T-helper 17 cell (primary cell): ENCODE results near the gene ETV1. TPM values are rescaled to one million over a fixed set of nuclear protein-coding genes. Genes with fewer than 3 reads are reported as not detected.

Experiments
- ATAC-seq: fragments of 150-1000 bp; cut with Tn5 transposase; 2 replicates; pipeline ENCODE4 v1.10.0; 2021; ENCODE audit warnings: mild to moderate bottlenecking, moderate library complexity
- DNase-seq, 3 donors: peaks; one replicate each; pipeline versions ENCODE4 v3.0.0 to v3.0.0-alpha.2; 2020 to 2021
- H3K9me3 ChIP-seq: one replicate; pipeline ENCODE4 v1.7.0; 2013; ENCODE audit warnings: low read length, mild to moderate bottlenecking; ENCODE audit not compliant: control insufficient read depth, poor library complexity, severe bottlenecking
- H3K27ac Mint-ChIP-seq: one replicate; pipeline ENCODE4 v1.8.0; 2022; ENCODE audit warnings: mild to moderate bottlenecking, moderate library complexity, mixed read lengths
- H3K27me3 Mint-ChIP-seq: one replicate; pipeline ENCODE4 v1.8.0; 2022; ENCODE audit warnings: mixed read lengths
- H3K36me3 Mint-ChIP-seq: one replicate; pipeline ENCODE4 v1.8.0; 2022; ENCODE audit warnings: low read depth, mixed read lengths
- H3K4me1 Mint-ChIP-seq: one replicate; pipeline ENCODE4 v1.8.0; 2022; ENCODE audit warnings: mild to moderate bottlenecking, mixed read lengths
- H3K4me3 Mint-ChIP-seq: one replicate; pipeline ENCODE4 v1.8.0; 2022; ENCODE audit warnings: mild to moderate bottlenecking, moderate library complexity, mixed read lengths
- total RNA-seq, 4 donors: library from RNA in 2 of 4; stranded (reverse) in 2 of 4; gene quantifications; one replicate each; pipeline ENCODE4 v1.2.3 and lab custom pipeline; 2022 to 2026

ETV1 gene
- total RNA-seq, 2 donors from 2014 or later: 0.55 TPM; not detected in 1

DNA sequence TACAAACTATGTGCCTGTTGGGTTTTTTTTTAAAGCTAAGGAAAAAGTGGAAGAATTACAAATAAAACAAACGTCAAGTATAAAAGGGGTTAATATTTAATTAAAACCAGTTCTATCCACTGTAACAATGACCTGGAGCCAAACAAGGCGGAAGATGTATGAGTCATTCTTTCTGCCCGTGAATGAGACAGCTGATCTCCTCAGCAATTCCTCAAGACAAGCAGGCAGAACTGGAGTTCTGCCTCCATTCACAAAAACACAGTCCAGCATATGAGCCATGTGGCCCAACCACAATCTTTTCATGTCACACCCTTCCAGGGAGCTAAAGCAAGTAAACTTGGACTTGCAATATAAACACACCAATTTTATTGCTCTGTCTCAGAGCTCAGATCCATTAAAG, 8.4 kb downstream of the ETV1 start:
- H3K27ac Mint-ChIP-seq: no peak overlapping the region
- peaks cover 2% of the 10 kb centered on the region for H3K36me3 Mint-ChIP-seq
- no peak for DNase-seq
- no peak for ATAC-seq
- peaks cover 2% of the 10 kb centered on the region for H3K4me1 Mint-ChIP-seq
- H3K27me3 Mint-ChIP-seq: peaks cover 33% of the 10 kb centered on the region
- H3K4me3 Mint-ChIP-seq: no peak overlapping the region
- no peaks in the 10 kb centered on the region for H3K9me3 ChIP-seq

DNA sequence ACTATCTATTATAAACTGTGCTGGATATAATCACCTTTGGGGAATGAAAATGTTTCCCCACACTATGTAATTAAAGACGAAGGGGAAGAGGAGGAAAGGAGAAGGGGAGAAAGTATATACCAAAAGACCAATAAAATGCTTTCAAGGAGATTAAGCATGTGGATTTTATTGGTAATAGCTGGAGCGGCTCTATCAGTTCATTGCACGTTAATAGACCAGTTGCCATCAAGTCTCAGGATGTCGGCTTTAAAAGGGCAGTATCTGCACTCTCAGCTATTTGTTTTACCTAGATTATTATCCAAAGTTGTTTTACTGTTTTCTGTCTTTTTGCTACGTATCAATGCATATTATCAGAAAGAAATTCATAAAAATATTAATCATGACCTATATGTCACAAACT, 9.0 kb downstream of the ETV1 start:
- Mint-ChIP-seq H3K36me3 (peaks cover 2% of the 10 kb centered on the region), H3K4me3 (no peak overlapping the region), H3K27me3 (peaks cover 30% of the 10 kb centered on the region), H3K27ac (no peak overlapping the region), H3K4me1 (peaks cover 2% of the 10 kb centered on the region)
- H3K9me3 ChIP-seq: no peaks in the 10 kb centered on the region
- DNase-seq (no peak), ATAC-seq (no peak)

- ATAC-seq: no peak
Measured at GRCh38 chr7:13979671-13980435, 9.6 kb downstream of the ETV1 start.

DNA sequence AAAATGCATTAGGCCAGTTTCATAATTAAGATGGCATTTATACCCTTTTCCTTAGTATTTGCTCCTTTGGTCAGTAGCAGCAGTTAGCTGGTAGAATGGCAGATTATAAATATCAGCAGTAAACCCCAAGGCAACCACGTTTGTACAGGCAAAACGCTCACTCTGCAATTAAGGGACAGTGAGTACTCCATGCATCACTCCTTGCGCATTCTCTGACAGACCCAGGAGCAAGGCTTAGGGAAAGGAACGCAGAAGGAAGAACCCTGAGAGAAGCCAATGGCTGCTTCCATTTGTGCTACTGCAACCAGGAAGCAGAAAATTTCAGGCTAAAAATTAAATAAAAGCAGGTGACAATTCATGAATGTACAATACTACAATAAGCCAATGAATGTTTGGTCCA, 12.9 kb downstream of the ETV1 start:
- Mint-ChIP-seq H3K27me3 (peaks cover 27% of the 10 kb centered on the region), H3K4me3 (no peak overlapping the region), H3K4me1 (no peaks in the 10 kb centered on the region), H3K36me3 (peaks cover 2% of the 10 kb centered on the region), H3K27ac (no peak overlapping the region)
- no peak for DNase-seq
- no peaks in the 10 kb centered on the region for H3K9me3 ChIP-seq
- ATAC-seq: no peak

More at GRCh38 chr7:13979671-13980435, 9.6 kb downstream of the ETV1 start:
- no peaks in the 10 kb centered on the region for H3K9me3 ChIP-seq
- H3K36me3 Mint-ChIP-seq: peaks cover 2% of the 10 kb centered on the region
- no peak for DNase-seq
- peaks cover 2% of the 10 kb centered on the region for H3K4me1 Mint-ChIP-seq
- no peak overlapping the region for H3K4me3 Mint-ChIP-seq
- no peak overlapping the region for H3K27ac Mint-ChIP-seq
- peaks cover 30% of the 10 kb centered on the region for H3K27me3 Mint-ChIP-seq

GRCh38 chr7:13965077-13965476, 24.4 kb downstream of the ETV1 start:
- Mint-ChIP-seq H3K27ac (no peak overlapping the region), H3K36me3 (no peaks in the 10 kb centered on the region), H3K4me1 (no peaks in the 10 kb centered on the region), H3K4me3 (no peak overlapping the region), H3K27me3 (no peaks in the 10 kb centered on the region)
- ATAC-seq (no peak), DNase-seq (no peak)
- H3K9me3 ChIP-seq: no peaks in the 10 kb centered on the region

- no peak for ATAC-seq
- H3K27ac Mint-ChIP-seq: no peak overlapping the region
- no peaks in the 10 kb centered on the region for H3K27me3 Mint-ChIP-seq
- no peaks in the 10 kb centered on the region for H3K36me3 Mint-ChIP-seq
- H3K9me3 ChIP-seq: no peaks in the 10 kb centered on the region
- DNase-seq: no peak
- H3K4me1 Mint-ChIP-seq: no peaks in the 10 kb centered on the region
- H3K4me3 Mint-ChIP-seq: no peak overlapping the region
Measured at GRCh38 chr7:13963925-13964324, 25.5 kb downstream of the ETV1 start.

- DNase-seq (no peak), ATAC-seq (no peak)
- no peak overlapping the region for H3K27ac Mint-ChIP-seq
- H3K9me3 ChIP-seq: no peaks in the 10 kb centered on the region
- no peaks in the 10 kb centered on the region for H3K4me1 Mint-ChIP-seq
- H3K27me3 Mint-ChIP-seq: no peaks in the 10 kb centered on the region
- no peaks in the 10 kb centered on the region for H3K36me3 Mint-ChIP-seq
- H3K4me3 Mint-ChIP-seq: no peak overlapping the region
Measured at GRCh38 chr7:13955494-13955893, 34.0 kb downstream of the ETV1 start.

- H3K27ac Mint-ChIP-seq: no peak overlapping the region
- no peaks in the 10 kb centered on the region for H3K9me3 ChIP-seq
- H3K4me1 Mint-ChIP-seq: no peaks in the 10 kb centered on the region
- ATAC-seq (no peak), DNase-seq (no peak)
- no peak overlapping the region for H3K4me3 Mint-ChIP-seq
- no peaks in the 10 kb centered on the region for H3K27me3 Mint-ChIP-seq
- H3K36me3 Mint-ChIP-seq: no peaks in the 10 kb centered on the region
Measured at GRCh38 chr7:13953368-13953767, 36.1 kb downstream of the ETV1 start.

DNA sequence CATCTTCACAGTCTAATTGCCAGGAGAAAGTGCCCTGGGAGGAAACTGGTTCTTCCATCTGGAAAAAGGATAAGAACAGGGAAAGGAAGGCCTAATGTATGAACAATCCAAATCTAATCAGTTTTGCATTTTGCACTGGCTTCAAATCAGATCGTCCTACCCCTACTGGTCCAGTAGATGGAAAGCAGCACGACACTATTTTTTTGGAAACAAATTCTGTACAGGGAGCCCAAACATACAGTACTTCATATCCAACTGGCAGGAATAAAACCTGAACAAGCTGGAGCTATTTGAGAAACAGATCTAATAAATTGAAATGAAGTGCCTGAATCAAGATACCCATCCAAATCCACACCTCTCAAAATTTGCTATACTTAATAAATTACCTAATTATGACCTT, 36.5 kb downstream of the ETV1 start:
- Mint-ChIP-seq H3K4me1 (no peaks in the 10 kb centered on the region), H3K4me3 (no peak overlapping the region), H3K27ac (no peak overlapping the region), H3K27me3 (no peaks in the 10 kb centered on the region), H3K36me3 (no peaks in the 10 kb centered on the region)
- no peak for ATAC-seq
- DNase-seq: no peak
- no peaks in the 10 kb centered on the region for H3K9me3 ChIP-seq

DNA sequence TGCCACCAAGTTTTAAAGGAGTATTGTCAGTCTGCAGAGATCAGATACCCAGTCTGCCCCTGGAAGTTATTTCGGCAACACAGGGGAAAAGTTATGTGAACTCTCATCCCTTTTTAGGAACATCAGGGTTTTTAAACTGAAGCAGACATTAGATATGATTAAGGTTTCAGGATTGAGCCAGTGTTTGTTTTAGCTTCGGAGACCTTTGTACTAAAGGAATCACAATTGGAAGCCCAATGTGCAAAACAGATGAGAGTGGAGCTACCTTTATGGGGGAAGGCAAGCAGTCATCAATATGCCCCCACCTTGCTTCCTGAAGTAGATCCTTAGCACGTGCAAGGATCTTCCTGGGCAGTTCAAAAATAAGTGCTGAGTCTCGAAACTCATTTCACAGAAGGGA, 39.5 kb downstream of the ETV1 start:
- ATAC-seq (no peak), DNase-seq (no peak)
- no peaks in the 10 kb centered on the region for H3K27me3 Mint-ChIP-seq
- H3K4me3 Mint-ChIP-seq: no peak overlapping the region
- no peaks in the 10 kb centered on the region for H3K9me3 ChIP-seq
- no peaks in the 10 kb centered on the region for H3K4me1 Mint-ChIP-seq
- H3K27ac Mint-ChIP-seq: no peak overlapping the region
- no peaks in the 10 kb centered on the region for H3K36me3 Mint-ChIP-seq

GRCh38 chr7:13949445-13949844, 40.0 kb downstream of the ETV1 start:
- no peaks in the 10 kb centered on the region for H3K9me3 ChIP-seq
- H3K27ac Mint-ChIP-seq: no peak overlapping the region
- no peak overlapping the region for H3K4me3 Mint-ChIP-seq
- H3K36me3 Mint-ChIP-seq: no peaks in the 10 kb centered on the region
- ATAC-seq: no peak
- no peaks in the 10 kb centered on the region for H3K4me1 Mint-ChIP-seq
- no peaks in the 10 kb centered on the region for H3K27me3 Mint-ChIP-seq
- no peak for DNase-seq

- Mint-ChIP-seq H3K4me3 (no peak overlapping the region), H3K4me1 (no peaks in the 10 kb centered on the region)
- ATAC-seq: no peak
Measured at GRCh38 chr7:13948019-13948801, 41.3 kb downstream of the ETV1 start.

GRCh38 chr7:13947535-13947934, 41.9 kb downstream of the ETV1 start:
- Mint-ChIP-seq H3K4me1 (no peaks in the 10 kb centered on the region), H3K27ac (no peak overlapping the region), H3K27me3 (no peaks in the 10 kb centered on the region), H3K4me3 (no peak overlapping the region), H3K36me3 (no peaks in the 10 kb centered on the region)
- no peaks in the 10 kb centered on the region for H3K9me3 ChIP-seq
- ATAC-seq (no peak), DNase-seq (no peak)

More at GRCh38 chr7:13948019-13948801, 41.3 kb downstream of the ETV1 start:
- no peaks in the 10 kb centered on the region for H3K36me3 Mint-ChIP-seq
- DNase-seq: no peak
- H3K27ac Mint-ChIP-seq: no peak overlapping the region
- H3K27me3 Mint-ChIP-seq: no peaks in the 10 kb centered on the region
- H3K9me3 ChIP-seq: no peaks in the 10 kb centered on the region

DNA sequence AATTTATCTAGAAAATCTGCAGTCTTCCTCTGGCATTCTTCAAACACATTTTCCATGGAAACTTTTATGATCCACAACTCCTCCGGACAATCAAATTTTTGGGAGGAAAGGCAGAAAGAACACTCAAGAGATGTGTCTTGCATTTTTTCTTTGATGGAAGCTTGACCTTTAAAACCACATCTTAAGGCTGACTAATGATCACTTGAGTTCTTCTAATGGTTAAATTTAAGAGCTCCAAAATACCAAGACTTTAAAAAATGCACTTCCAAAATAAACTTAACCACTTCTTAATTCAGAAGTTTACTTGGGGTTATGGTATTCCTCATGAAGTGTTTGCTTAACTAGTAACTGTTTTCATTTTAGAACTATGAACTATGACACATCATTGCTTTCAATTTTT, 43.3 kb downstream of the ETV1 start:
- no peaks in the 10 kb centered on the region for H3K4me1 Mint-ChIP-seq
- no peak for ATAC-seq
- no peaks in the 10 kb centered on the region for H3K36me3 Mint-ChIP-seq

More for the DNA sequence above, 43.3 kb downstream of the ETV1 start:
- Mint-ChIP-seq H3K27me3 (no peaks in the 10 kb centered on the region), H3K4me3 (no peak overlapping the region), H3K27ac (no peak overlapping the region)
- H3K9me3 ChIP-seq: no peaks in the 10 kb centered on the region
- no peak for DNase-seq
